ENCODE results near the gene WWP2. TPM values are rescaled to one million over a fixed set of nuclear protein-coding genes. Genes with fewer than 3 reads are reported as not detected.

Gene WWP2
- total and polyA plus RNA-seq, 4 donors, result 26.1 to 86.6 (median 43.4) TPM

DNA sequence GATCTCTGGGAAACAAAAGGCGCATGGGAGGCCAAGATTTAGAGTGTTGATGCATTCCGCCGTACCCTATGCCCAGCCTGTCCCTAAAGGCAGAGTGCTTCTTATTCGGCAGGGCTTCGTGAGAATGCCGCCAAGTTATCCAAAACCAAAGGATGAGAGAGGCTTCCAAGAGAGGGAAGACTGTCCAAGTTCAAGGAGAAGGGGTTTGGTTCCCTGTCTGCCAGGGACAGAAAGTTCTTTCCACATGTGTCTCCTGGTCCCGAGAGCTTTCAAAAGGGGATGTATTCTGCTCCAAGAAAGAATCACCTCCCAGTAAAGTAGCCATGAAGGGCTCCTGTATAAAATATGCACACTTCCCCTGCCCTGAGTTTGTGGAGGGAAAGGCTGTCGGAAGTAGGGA is 146.9 kb downstream of the WWP2 start:
- 97 to 98% methylated on average over 8 of the region's 8 CpGs for WGBS, 2 donors
- peaks cover 5 to 18% (median 13%) of the 10 kb centered on the region in 4 donors for H3K36me3 ChIP-seq (ENCODE audit: control insufficient read depth in 4 of 4, insufficient read depth in 4 of 4, low read length in 4 of 4)
- TF ChIP-seq, protein P1, sequence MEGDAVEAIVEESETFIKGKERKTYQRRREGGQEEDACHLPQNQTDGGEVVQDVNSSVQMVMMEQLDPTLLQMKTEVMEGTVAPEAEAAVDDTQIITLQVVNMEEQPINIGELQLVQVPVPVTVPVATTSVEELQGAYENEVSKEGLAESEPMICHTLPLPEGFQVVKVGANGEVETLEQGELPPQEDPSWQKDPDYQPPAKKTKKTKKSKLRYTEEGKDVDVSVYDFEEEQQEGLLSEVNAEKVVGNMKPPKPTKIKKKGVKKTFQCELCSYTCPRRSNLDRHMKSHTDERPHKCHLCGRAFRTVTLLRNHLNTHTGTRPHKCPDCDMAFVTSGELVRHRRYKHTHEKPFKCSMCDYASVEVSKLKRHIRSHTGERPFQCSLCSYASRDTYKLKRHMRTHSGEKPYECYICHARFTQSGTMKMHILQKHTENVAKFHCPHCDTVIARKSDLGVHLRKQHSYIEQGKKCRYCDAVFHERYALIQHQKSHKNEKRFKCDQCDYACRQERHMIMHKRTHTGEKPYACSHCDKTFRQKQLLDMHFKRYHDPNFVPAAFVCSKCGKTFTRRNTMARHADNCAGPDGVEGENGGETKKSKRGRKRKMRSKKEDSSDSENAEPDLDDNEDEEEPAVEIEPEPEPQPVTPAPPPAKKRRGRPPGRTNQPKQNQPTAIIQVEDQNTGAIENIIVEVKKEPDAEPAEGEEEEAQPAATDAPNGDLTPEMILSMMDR (IDR thresholded peaks at IDR 0.05; ENCODE audit: control extremely low read depth, extremely low read depth), result no peak
- H3K4me3 ChIP-seq, result no peak overlapping the region
- DNase-seq (no peak), ATAC-seq (ENCODE audit: insufficient read depth, low FRiP score) (no peak)
- no peak overlapping the region for H3K27ac ChIP-seq (ENCODE audit: low read depth in 1 of 2, low read length in 1 of 2)
- no peak overlapping the region for H3K9ac ChIP-seq (ENCODE audit: insufficient read depth in 1 of 2, low read length in 2 of 2)
- no peaks in the 10 kb centered on the region for H3K27me3 ChIP-seq (ENCODE audit: control insufficient read depth in 3 of 3, insufficient read depth in 3 of 3, low read length in 2 of 3)
- no peaks in the 10 kb centered on the region for H3K9me3 ChIP-seq (ENCODE audit: control insufficient read depth in 4 of 4, insufficient read depth in 3 of 4, low read length in 3 of 4)
- H3K4me1 ChIP-seq (ENCODE audit: control insufficient read depth in 5 of 5, insufficient read depth in 5 of 5, low read length in 5 of 5), result no peaks in the 10 kb centered on the region

DNA sequence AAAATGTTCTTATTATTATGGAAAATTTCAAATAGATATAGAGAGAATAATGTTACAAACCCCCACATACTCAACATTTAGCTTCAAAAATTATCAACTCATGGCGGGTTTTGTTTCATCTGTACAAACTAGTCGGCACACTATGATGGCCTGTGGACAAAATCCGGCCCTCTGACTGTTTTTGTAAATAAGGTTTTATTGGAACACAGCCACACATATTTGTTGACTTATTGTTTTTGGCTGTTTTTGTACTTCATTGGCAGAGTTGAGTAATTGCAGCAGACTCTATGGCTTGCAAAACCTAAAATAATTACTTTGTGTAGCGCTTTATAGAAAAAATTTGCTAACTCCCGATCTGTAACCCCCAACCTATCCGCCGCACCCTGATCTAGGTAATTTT is 147.6 kb downstream of the WWP2 start:
- Histone ChIP-seq H3K27ac (ENCODE audit: low read depth in 1 of 2, low read length in 1 of 2) (no peak overlapping the region), H3K9ac (ENCODE audit: insufficient read depth in 1 of 2, low read length in 2 of 2) (no peak overlapping the region), H3K4me1 (ENCODE audit: control insufficient read depth in 5 of 5, insufficient read depth in 5 of 5, low read length in 5 of 5) (no peaks in the 10 kb centered on the region), H3K36me3 (ENCODE audit: control insufficient read depth in 4 of 4, insufficient read depth in 4 of 4, low read length in 4 of 4) (peaks cover 5 to 19% (median 13%) of the 10 kb centered on the region in 4 donors), H3K4me3 (no peak overlapping the region), H3K9me3 (ENCODE audit: control insufficient read depth in 4 of 4, insufficient read depth in 3 of 4, low read length in 3 of 4) (no peaks in the 10 kb centered on the region), H3K27me3 (ENCODE audit: control insufficient read depth in 3 of 3, insufficient read depth in 3 of 3, low read length in 2 of 3) (no peaks in the 10 kb centered on the region)
- WGBS, 2 donors, result 90 to 94% methylated on average over 7 of the region's 7 CpGs
- ATAC-seq (ENCODE audit: insufficient read depth, low FRiP score), result no peak
- no peak for DNase-seq
- TF ChIP-seq, protein P1 (IDR thresholded peaks at IDR 0.05; ENCODE audit: control extremely low read depth, extremely low read depth), result no peak

DNA sequence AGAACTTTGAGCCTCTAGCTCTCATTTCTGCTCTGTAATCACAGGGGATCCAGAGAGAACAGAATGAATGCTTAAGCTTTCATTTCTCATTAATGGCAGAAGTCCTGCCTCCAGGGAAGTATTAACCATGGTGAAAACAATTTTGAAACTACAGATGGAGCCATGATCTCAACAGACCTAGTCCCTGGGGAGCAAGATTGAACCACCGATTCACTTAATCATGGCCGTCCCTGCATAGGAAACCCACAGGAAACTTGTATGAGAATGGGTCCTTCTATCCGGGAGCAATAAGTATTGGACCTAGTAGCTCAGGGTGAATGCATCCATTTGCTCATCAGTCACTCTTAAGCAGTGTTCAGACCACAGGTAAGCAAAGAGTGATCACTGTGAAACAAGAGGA is 148.8 kb downstream of the WWP2 start:
- H3K4me1 ChIP-seq (ENCODE audit: control insufficient read depth in 5 of 5, insufficient read depth in 5 of 5, low read length in 5 of 5), result no peaks in the 10 kb centered on the region
- TF ChIP-seq, protein P1 (IDR thresholded peaks at IDR 0.05; ENCODE audit: control extremely low read depth, extremely low read depth), result no peak
- no peak overlapping the region for H3K27ac ChIP-seq (ENCODE audit: low read depth in 1 of 2, low read length in 1 of 2)
- no peaks in the 10 kb centered on the region for H3K9me3 ChIP-seq (ENCODE audit: control insufficient read depth in 4 of 4, insufficient read depth in 3 of 4, low read length in 3 of 4)
- ATAC-seq (ENCODE audit: insufficient read depth, low FRiP score) (no peak), DNase-seq (no peak)
- no peak overlapping the region for H3K9ac ChIP-seq (ENCODE audit: insufficient read depth in 1 of 2, low read length in 2 of 2)
- H3K27me3 ChIP-seq (ENCODE audit: control insufficient read depth in 3 of 3, insufficient read depth in 3 of 3, low read length in 2 of 3), result no peaks in the 10 kb centered on the region
- peaks cover 5 to 22% (median 13%) of the 10 kb centered on the region in 4 donors for H3K36me3 ChIP-seq (ENCODE audit: control insufficient read depth in 4 of 4, insufficient read depth in 4 of 4, low read length in 4 of 4)
- 67 to 75% methylated on average over 3 of the region's 3 CpGs for WGBS, 2 donors
- H3K4me3 ChIP-seq, result no peak overlapping the region

DNA sequence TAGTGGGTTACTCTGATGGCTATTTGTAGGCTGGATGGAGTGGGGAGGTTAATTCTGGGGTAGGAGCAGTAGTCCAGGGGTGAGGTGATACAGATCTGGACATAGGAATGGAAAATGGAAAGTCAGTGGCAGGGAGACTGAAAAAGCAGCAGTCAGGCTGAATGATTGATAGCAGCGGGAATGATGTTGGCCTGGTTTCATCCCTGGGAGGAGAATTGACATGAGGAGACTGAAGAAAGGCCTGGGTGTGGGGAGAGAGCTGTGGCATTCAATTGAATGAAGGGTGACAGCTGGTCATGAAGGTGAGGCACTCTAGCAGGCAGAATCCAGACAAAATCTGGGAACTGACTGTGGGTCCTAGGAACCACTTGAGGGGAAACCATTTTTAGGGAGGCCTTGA is 154.3 kb downstream of the WWP2 start:
- WGBS, 2 donors, result 97 to 100% methylated on average over 1 of the region's 1 CpG
- ATAC-seq (ENCODE audit: insufficient read depth, low FRiP score) (no peak), DNase-seq (no peak)
- Histone ChIP-seq H3K9ac (ENCODE audit: insufficient read depth in 1 of 2, low read length in 2 of 2) (no peak overlapping the region), H3K36me3 (ENCODE audit: control insufficient read depth in 4 of 4, insufficient read depth in 4 of 4, low read length in 4 of 4) (peaks cover 0 to 14% (median 1%) of the 10 kb centered on the region in 4 donors), H3K4me1 (ENCODE audit: control insufficient read depth in 5 of 5, insufficient read depth in 5 of 5, low read length in 5 of 5) (peaks cover 0 to 8% (median 0%) of the 10 kb centered on the region in 5 donors), H3K27ac (ENCODE audit: low read depth in 1 of 2, low read length in 1 of 2) (no peak overlapping the region), H3K4me3 (no peak overlapping the region), H3K9me3 (ENCODE audit: control insufficient read depth in 4 of 4, insufficient read depth in 3 of 4, low read length in 3 of 4) (no peaks in the 10 kb centered on the region), H3K27me3 (ENCODE audit: control insufficient read depth in 3 of 3, insufficient read depth in 3 of 3, low read length in 2 of 3) (no peaks in the 10 kb centered on the region)
- TF ChIP-seq, protein P1 (IDR thresholded peaks at IDR 0.05; ENCODE audit: control extremely low read depth, extremely low read depth), result no peak
